Upper lobe of left lung (tissue), 4 donors: ENCODE measurements around the gene DRAXIN.

Source experiments
- POLR2A ChIP-seq, 4 donors: fragments of 450-650 bp; IDR thresholded peaks; one replicate each; pipeline ENCODE4 v1.5.1; 2016 to 2017; ENCODE audit warnings: antibody characterized with exemption in 4 of 4, mild to moderate bottlenecking in 2 of 4
- POLR2AphosphoS5 ChIP-seq, 2 donors: sonication (generic); formaldehyde crosslinking; IDR thresholded peaks; one replicate each; pipeline ENCODE4 v1.5.1; 2017; ENCODE audit warnings: antibody characterized with exemption in 2 of 2
- TF ChIP-seq, protein P1 (sequence below), 6 experiments: fragments of 450-650 bp in 4 of 6; fragments of 200-600 bp in 2 of 6; sonication (generic) in 2 of 6; IDR thresholded peaks; one replicate each; pipeline ENCODE4 v1.5.1; 2016 to 2019; ENCODE audit warnings: antibody characterized with exemption in 6 of 6

GRCh38 chr1:11654137-11654938 lies 37.2 kb upstream of the DRAXIN start, which contains the start of the genes FBXO2 and FBXO44:
- TF ChIP-seq, protein P1, sequence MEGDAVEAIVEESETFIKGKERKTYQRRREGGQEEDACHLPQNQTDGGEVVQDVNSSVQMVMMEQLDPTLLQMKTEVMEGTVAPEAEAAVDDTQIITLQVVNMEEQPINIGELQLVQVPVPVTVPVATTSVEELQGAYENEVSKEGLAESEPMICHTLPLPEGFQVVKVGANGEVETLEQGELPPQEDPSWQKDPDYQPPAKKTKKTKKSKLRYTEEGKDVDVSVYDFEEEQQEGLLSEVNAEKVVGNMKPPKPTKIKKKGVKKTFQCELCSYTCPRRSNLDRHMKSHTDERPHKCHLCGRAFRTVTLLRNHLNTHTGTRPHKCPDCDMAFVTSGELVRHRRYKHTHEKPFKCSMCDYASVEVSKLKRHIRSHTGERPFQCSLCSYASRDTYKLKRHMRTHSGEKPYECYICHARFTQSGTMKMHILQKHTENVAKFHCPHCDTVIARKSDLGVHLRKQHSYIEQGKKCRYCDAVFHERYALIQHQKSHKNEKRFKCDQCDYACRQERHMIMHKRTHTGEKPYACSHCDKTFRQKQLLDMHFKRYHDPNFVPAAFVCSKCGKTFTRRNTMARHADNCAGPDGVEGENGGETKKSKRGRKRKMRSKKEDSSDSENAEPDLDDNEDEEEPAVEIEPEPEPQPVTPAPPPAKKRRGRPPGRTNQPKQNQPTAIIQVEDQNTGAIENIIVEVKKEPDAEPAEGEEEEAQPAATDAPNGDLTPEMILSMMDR (IDR thresholded peaks at IDR 0.05): peak in 1 of 6 experiments; percentile 3
- TF ChIP-seq POLR2A (IDR thresholded peaks at IDR 0.05): peak in 1 of 4 donors; percentile 37
- no peak for TF ChIP-seq POLR2AphosphoS5 (IDR thresholded peaks at IDR 0.05)
